Lower leg skin (tissue), 3 donors: ENCODE results near the gene SCG2.

Source experiments
- CTCF ChIP-seq, 3 donors: fragments of 450-650 bp; IDR thresholded peaks; one replicate each; pipeline ENCODE4 v1.5.1; 2016; ENCODE audit warnings: antibody characterized with exemption in 3 of 3, mild to moderate bottlenecking in 3 of 3, moderate library complexity in 2 of 3
- POLR2A ChIP-seq, 2 donors: fragments of 450-650 bp; IDR thresholded peaks; one replicate each; pipeline ENCODE4 v1.6.1; 2016 to 2017; ENCODE audit warnings: antibody characterized with exemption in 2 of 2, mild to moderate bottlenecking in 1 of 2, moderate library complexity in 1 of 2

- TF ChIP-seq CTCF (IDR thresholded peaks at IDR 0.05): no peak
- TF ChIP-seq POLR2A (IDR thresholded peaks at IDR 0.05): no peak
Measured at GRCh38 chr2:223606946-223607345, 4.8 kb upstream of the SCG2 start.
